GM10266 (cell line): ENCODE data around the gene DYNLT3.
A peak's percentile ranks its signal among the peaks of the same experiment; 100 is the strongest.

Source experiments
- DNase-seq: peaks from one replicate; pipeline ENCODE4 v3.0.0; 2012; ENCODE audit errors: extremely low spot score
- TF ChIP-seq, protein P1 (sequence below): IDR thresholded peaks from 2 replicates; pipeline ENCODE4 v1.5.1; 2012; ENCODE audit warnings: mild to moderate bottlenecking, low read depth; ENCODE audit not compliant: control insufficient read depth, insufficient read depth; ENCODE audit errors: missing control alignments

The DYNLT3 gene

DNA sequence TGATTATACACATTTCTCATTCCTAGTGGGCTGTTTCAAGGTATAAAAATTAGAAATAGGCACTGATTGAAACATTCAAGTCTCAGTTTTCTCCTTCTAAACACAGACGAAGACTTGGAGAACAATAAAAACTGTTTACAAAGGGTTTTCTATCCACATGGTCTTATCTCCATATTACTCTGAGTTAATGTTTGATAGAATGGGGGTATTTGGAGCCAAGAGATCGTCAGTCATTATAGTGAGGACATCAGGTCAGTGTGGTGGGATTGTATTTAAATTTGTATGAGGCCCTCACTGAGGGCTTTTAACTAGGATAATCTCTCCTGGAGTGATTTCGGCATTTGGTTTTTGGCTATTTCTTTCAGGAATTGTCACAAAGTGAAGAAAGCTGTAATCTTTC, 16.4 kb upstream of the DYNLT3 start:
- DNase-seq = no peak
- TF ChIP-seq, protein P1, sequence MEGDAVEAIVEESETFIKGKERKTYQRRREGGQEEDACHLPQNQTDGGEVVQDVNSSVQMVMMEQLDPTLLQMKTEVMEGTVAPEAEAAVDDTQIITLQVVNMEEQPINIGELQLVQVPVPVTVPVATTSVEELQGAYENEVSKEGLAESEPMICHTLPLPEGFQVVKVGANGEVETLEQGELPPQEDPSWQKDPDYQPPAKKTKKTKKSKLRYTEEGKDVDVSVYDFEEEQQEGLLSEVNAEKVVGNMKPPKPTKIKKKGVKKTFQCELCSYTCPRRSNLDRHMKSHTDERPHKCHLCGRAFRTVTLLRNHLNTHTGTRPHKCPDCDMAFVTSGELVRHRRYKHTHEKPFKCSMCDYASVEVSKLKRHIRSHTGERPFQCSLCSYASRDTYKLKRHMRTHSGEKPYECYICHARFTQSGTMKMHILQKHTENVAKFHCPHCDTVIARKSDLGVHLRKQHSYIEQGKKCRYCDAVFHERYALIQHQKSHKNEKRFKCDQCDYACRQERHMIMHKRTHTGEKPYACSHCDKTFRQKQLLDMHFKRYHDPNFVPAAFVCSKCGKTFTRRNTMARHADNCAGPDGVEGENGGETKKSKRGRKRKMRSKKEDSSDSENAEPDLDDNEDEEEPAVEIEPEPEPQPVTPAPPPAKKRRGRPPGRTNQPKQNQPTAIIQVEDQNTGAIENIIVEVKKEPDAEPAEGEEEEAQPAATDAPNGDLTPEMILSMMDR = no peak

DNA sequence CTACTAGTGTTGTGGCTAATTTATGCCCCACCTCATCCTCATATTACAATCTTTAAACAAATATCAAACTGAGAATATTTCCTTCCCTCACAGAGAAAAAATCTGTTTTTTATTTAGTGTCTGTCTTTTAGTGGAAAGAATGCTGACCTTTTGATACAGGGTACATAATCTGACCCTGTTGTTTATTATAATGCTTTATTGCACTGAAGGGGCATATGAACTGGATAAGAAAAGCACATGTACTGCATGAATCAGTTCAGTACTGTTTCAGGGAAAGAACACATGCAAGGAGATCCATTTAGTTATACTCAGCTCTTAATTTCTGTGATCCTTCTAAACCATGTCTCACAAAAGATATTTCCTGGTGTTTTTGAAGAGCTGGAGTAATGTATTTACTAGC, 15.5 kb upstream of the DYNLT3 start:
- no peak for DNase-seq
- TF ChIP-seq, protein P1 = no peak

DNA sequence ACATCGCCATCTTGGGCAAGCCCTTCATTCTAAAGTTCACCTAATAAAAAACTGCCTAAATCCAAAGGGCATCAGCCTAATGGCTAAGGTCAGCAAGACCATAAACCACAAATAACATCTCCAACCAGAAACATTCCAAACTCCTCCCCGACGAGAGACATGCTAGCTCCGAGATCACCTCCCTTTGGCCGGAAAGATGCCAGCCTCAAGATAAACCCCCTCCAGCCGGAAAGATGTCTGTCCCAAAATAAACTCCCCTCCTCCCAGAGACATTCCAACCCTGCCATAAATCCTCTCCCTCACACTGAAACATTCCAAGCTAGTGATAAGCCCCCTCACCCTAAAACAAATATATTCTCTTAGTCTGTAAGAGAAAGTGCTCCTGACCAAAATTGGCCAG, 13.3 kb upstream of the DYNLT3 start:
- DNase-seq = no peak
- TF ChIP-seq, protein P1 = no peak

DNA sequence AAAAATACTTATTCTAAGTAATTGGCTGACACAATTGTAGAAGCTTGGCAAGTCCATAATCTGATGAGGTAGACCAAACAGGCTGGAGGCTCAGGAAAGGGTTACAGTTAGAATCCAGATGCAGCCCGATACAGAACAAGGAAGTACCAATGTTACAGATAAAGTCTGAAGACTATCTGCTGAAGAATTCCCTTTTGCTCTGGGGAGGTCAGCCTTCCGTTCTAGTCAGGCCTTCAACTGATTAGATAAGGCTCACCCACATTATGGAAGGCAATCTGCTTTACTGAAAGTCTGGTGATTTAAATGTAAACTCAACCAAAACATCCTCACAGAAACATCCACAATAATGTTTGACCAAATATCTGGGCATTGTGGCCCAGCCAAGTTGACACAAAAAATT, 7.4 kb upstream of the DYNLT3 start:
- TF ChIP-seq, protein P1 = no peak
- DNase-seq = no peak

DNA sequence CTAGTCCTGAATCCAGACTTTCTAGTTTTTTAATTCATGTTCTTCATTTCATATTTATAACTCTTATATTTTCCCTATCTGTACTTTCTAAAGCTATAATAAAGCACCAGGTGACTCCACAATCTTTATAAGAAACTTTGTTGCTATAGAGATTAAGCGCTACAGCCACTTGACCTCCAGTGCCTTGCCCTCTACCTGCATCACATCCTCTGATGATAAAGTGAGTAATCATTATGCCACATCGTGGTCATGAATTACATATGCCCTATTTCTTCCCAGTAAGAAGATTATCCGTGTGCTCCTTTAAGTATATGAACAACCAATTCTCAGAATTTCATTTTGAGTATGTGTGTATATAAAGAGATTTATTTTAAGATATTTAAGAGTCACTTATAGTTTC, 6.8 kb upstream of the DYNLT3 start:
- TF ChIP-seq, protein P1 = no peak
- DNase-seq = no peak

DNA sequence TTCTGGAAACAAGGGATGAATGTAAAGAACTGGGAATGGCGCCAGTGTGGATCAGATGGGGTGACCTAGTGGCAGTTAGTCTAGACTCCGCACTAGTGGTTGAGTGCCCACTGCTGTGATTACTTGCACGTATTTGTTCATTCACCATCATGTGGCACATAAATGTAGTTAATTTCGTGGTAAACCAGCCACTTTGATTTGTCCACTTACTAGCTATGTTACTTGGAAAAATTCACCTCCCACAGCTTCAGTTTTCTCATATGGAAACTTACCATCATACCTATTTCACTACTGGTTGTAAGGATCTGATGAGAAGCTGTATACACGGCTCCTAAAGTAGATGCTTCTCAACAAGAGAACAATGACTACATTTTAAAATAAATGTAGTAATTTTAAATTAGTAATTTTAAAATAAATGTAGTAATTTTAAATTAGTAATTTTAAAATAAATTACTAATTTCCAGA, 394 bp upstream of the DYNLT3 start:
- peak; percentile 2 for DNase-seq
- TF ChIP-seq, protein P1 = no peak

DNA sequence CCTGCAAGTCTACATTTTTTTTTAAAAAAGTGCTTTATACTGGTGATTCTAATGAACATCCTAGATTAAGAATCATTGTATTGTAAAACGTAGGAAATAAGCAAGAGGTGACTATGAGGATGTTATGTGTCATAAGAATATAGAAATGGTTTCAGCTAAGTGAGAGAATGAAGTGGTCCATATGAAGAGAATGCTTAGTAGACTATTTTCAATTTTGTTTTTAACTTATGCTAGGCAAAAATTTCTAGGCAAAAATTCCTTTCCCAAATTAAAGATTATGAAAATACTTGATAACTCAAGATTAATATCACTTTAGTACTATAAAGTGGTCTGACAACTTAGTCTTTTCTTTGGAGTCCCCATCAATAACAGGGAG, 825 bp downstream of the DYNLT3 start:
- DNase-seq = no peak
- TF ChIP-seq, protein P1 = no peak

DNA sequence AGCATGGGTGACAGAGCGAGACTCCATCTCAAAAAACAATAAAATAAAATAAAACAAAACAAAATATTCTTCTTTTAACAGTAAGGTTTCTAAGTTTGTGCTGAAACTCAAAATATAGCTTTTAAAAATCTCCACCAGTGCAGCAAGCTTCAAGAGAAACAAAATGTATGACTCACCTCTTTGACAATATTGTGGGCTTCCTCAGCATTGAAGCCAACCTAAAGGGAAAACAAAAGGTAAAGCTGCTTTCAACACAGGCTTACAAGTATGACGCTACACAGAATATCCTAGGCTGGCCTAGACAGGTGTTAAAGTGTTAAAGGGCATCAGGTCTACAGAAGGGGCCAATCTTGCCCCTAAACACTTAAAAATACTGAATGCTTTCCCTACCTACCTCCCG, 1.2 kb downstream of the DYNLT3 start:
- no peak for DNase-seq

More for the DNA sequence above, 1.2 kb downstream of the DYNLT3 start:
- TF ChIP-seq, protein P1 = no peak
